ENCODE measurements around the gene MAB21L4. TPM values are rescaled to one million over a fixed set of nuclear protein-coding genes. Genes with fewer than 3 reads are reported as not detected.

Gene MAB21L4
- total and polyA plus RNA-seq, 2 of the 8 experiments (the other 6 are each of a cell fraction or from before 2014, with no cell fraction given) = 0.11 TPM; not detected in 1

- TF ChIP-seq ATF3 (IDR thresholded peaks at IDR 0.05; ENCODE audit: insufficient read depth, low read depth, low read length) (no peak), POU5F1 (IDR thresholded peaks at IDR 0.05; ENCODE audit: low read depth, low read length) (no peak), SIX5 (IDR thresholded peaks at IDR 0.05; ENCODE audit: low read depth, low read length) (no peak), KDM4A (IDR thresholded peaks at IDR 0.05; ENCODE audit: low read depth, low read length, severe bottlenecking) (no peak), HDAC6 (IDR thresholded peaks at IDR 0.05; ENCODE audit: low read depth, low read length) (no peak), PHF8 (conservative IDR thresholded peaks at IDR 0.05; ENCODE audit: low read depth, low read length) (no peak)
Measured at GRCh38 chr2:240847817-240848216, 48.1 kb downstream of the MAB21L4 start (continued).

Data from H1 (cell line).